Measurements from ENCODE around the gene GRHL3.

GRHL3 gene

GRCh38 chr1:24403806-24404205, 84.6 kb downstream of the GRHL3 start:
- no peak for DNase-seq (ENCODE audit: low spot score)

Measured in ecto neural progenitor cell (in vitro differentiated cells).